Measurements from ENCODE around the gene HDAC8. TPM values are rescaled to one million over a fixed set of nuclear protein-coding genes. Genes with fewer than 3 reads are reported as not detected.
"Not testable (repeated sequence)": the region's sequence is repeated elsewhere in the genome, so short reads cannot be mapped to it uniquely, and the experiment has no call there.

Gene HDAC8
- total and polyA plus RNA-seq, 9 donors = 15.4 to 22.0 (median 17.7) TPM

DNA sequence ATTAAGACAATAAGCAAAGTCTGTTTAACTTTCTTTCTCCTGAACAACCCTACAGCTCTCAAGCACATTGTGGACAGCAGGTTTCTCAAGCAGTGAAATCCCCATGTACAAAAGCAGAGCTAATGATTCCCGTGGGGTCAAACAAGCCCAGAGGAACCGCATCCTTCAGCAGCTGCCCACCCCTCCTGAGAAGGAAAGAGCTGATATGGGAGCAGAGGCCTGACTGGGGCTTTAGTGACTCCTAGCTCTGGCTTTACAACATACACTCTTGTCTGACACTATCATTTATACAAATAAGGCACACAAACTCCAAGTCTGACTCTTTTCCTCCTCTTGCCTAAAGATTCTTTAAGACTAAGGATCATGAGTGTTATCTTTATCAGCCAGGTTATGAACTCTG lies 32.8 kb downstream of the HDAC8 start:
- peak; percentile 45 for DNase-seq
- WGBS (ENCODE audit: insufficient coverage) = 61% methylated on average over 2 of the region's 2 CpGs
- Histone ChIP-seq H3K36me3 (ENCODE audit: control insufficient read depth, insufficient read depth, low read length) (peaks cover 2% of the 10 kb centered on the region), H3K9me3 (replicated peaks; ENCODE audit: control insufficient read depth, low read depth, low read length) (no peaks in the 10 kb centered on the region), H3K27ac (ENCODE audit: low read length) (no peak overlapping the region), H3K4me1 (ENCODE audit: control insufficient read depth, insufficient read depth, low read length) (peaks cover 6% of the 10 kb centered on the region), H3K27me3 (ENCODE audit: control insufficient read depth, insufficient read depth, low read length) (peaks cover 7% of the 10 kb centered on the region), H3K4me3 (ENCODE audit: low read length) (no peak overlapping the region)

DNA sequence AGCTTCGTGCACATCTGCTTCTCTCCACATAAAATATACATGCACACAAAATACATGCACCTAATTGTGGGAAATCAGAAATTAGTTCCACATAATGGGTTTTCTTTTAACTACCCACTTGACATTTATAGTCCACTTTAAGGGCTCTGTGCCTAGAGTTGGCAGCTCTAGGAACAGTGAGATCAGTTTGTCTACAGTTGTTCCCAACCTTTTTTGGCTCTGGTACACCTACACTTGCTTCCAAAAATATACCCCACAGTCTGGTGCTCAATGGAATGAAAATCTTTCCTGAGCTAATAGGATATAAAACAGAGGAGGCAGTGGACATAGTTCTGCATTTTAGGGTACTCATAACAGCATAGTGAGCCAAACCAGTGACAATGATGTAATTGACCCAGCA lies 36.1 kb downstream of the HDAC8 start:
- H3K27me3 ChIP-seq (ENCODE audit: control insufficient read depth, insufficient read depth, low read length) = peaks cover 2% of the 10 kb centered on the region
- no peak overlapping the region for H3K27ac ChIP-seq (ENCODE audit: low read length)
- H3K36me3 ChIP-seq (ENCODE audit: control insufficient read depth, insufficient read depth, low read length) = no peaks in the 10 kb centered on the region
- no peaks in the 10 kb centered on the region for H3K9me3 ChIP-seq (replicated peaks; ENCODE audit: control insufficient read depth, low read depth, low read length)
- DNase-seq = peak; percentile 57
- peaks cover 6% of the 10 kb centered on the region for H3K4me1 ChIP-seq (ENCODE audit: control insufficient read depth, insufficient read depth, low read length)
- H3K4me3 ChIP-seq (ENCODE audit: low read length) = no peak overlapping the region
- no CpG with 5 or more reads among the region's 1 CpG for WGBS (ENCODE audit: insufficient coverage)

GRCh38 chrX:72532366-72532765 lies 40.3 kb downstream of the HDAC8 start:
- DNase-seq = no peak
- Histone ChIP-seq H3K27me3 (ENCODE audit: control insufficient read depth, insufficient read depth, low read length) (peaks cover 5% of the 10 kb centered on the region), H3K27ac (ENCODE audit: low read length) (no peak overlapping the region), H3K4me3 (ENCODE audit: low read length) (no peak overlapping the region), H3K36me3 (ENCODE audit: control insufficient read depth, insufficient read depth, low read length) (no peaks in the 10 kb centered on the region), H3K4me1 (ENCODE audit: control insufficient read depth, insufficient read depth, low read length) (peaks cover 2% of the 10 kb centered on the region), H3K9me3 (replicated peaks; ENCODE audit: control insufficient read depth, low read depth, low read length) (no peaks in the 10 kb centered on the region)
- WGBS (ENCODE audit: insufficient coverage) = no CpG with 5 or more reads among the region's 3 CpGs

- H3K4me1 ChIP-seq (ENCODE audit: control insufficient read depth, insufficient read depth, low read length) = no peaks in the 10 kb centered on the region
- no peak overlapping the region for H3K27ac ChIP-seq (ENCODE audit: low read length)
- 76% methylated on average over 5 of the region's 6 CpGs for WGBS (ENCODE audit: insufficient coverage)
- H3K4me3 ChIP-seq (ENCODE audit: low read length) = no peak overlapping the region
- H3K27me3 ChIP-seq (ENCODE audit: control insufficient read depth, insufficient read depth, low read length) = peaks cover 6% of the 10 kb centered on the region
- peak; percentile 11 for DNase-seq
- no peaks in the 10 kb centered on the region for H3K36me3 ChIP-seq (ENCODE audit: control insufficient read depth, insufficient read depth, low read length)
- no peaks in the 10 kb centered on the region for H3K9me3 ChIP-seq (replicated peaks; ENCODE audit: control insufficient read depth, low read depth, low read length)
These were observed 45.8 kb downstream of the HDAC8 start for GRCh38 chrX:72526534-72527508.

DNA sequence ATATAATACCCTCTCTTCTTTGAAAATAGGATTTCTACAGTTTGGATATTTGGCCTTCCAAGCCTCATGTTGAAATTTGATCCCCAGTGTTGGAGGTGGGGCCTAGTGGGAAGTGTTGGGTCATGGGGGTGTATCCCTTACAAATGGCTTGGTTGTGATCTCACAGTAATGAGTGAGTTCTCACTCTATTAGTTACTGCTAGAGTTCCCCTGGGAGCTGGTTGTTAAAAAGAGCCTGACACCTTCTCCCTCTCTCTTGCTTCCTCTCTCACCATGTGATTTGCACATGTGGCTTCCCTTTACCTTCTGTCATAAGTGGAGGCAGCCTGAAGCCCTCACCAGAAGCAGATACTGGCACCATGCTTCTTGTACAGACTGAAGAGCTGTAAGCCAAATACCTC lies 73.9 kb downstream of the HDAC8 start:
- Histone ChIP-seq H3K36me3 (ENCODE audit: control insufficient read depth, insufficient read depth, low read length) (no peaks in the 10 kb centered on the region), H3K4me3 (ENCODE audit: low read length) (no peak overlapping the region), H3K27me3 (ENCODE audit: control insufficient read depth, insufficient read depth, low read length) (peaks cover under 1% of the 10 kb centered on the region), H3K9me3 (replicated peaks; ENCODE audit: control insufficient read depth, low read depth, low read length) (peaks cover 2% of the 10 kb centered on the region), H3K27ac (ENCODE audit: low read length) (no peak overlapping the region), H3K4me1 (ENCODE audit: control insufficient read depth, insufficient read depth, low read length) (no peaks in the 10 kb centered on the region)
- no peak for DNase-seq

GRCh38 chrX:72495046-72495445 lies 77.6 kb downstream of the HDAC8 start:
- no peak overlapping the region for H3K4me3 ChIP-seq (ENCODE audit: low read length)
- H3K36me3 ChIP-seq (ENCODE audit: control insufficient read depth, insufficient read depth, low read length) = no peaks in the 10 kb centered on the region
- no peaks in the 10 kb centered on the region for H3K4me1 ChIP-seq (ENCODE audit: control insufficient read depth, insufficient read depth, low read length)
- H3K9me3 ChIP-seq (replicated peaks; ENCODE audit: control insufficient read depth, low read depth, low read length) = peaks cover 2% of the 10 kb centered on the region
- peak overlapping the region; percentile 60 for H3K27ac ChIP-seq (ENCODE audit: low read length)
- 27% methylated on average over 6 of the region's 6 CpGs for WGBS (ENCODE audit: insufficient coverage)
- DNase-seq = peak; percentile 88
- peaks cover 3% of the 10 kb centered on the region for H3K27me3 ChIP-seq (ENCODE audit: control insufficient read depth, insufficient read depth, low read length)

- H3K9me3 ChIP-seq (replicated peaks; ENCODE audit: control insufficient read depth, low read depth, low read length) = no peaks in the 10 kb centered on the region
- no peaks in the 10 kb centered on the region for H3K36me3 ChIP-seq (ENCODE audit: control insufficient read depth, insufficient read depth, low read length)
- no CpG with 5 or more reads among the region's 1 CpG for WGBS (ENCODE audit: insufficient coverage)
- no peaks in the 10 kb centered on the region for H3K4me1 ChIP-seq (ENCODE audit: control insufficient read depth, insufficient read depth, low read length)
- H3K4me3 ChIP-seq (ENCODE audit: low read length) = no peak overlapping the region
- DNase-seq = no peak
- H3K27ac ChIP-seq (ENCODE audit: low read length) = no peak overlapping the region
- peaks cover 5% of the 10 kb centered on the region for H3K27me3 ChIP-seq (ENCODE audit: control insufficient read depth, insufficient read depth, low read length)
These were observed 80.1 kb downstream of the HDAC8 start for GRCh38 chrX:72492499-72492898.

- whole genome bisulfite sequencing (ENCODE audit: insufficient coverage) = no CpG with 5 or more reads among the region's 6 CpGs
- not testable (repeated sequence) for H3K4me1 ChIP-seq (ENCODE audit: control insufficient read depth, insufficient read depth, low read length); H3K9me3 ChIP-seq (replicated peaks; ENCODE audit: control insufficient read depth, low read depth, low read length); H3K27ac ChIP-seq (ENCODE audit: low read length); DNase-seq; H3K27me3 ChIP-seq (ENCODE audit: control insufficient read depth, insufficient read depth, low read length); H3K4me3 ChIP-seq (ENCODE audit: low read length); H3K36me3 ChIP-seq (ENCODE audit: control insufficient read depth, insufficient read depth, low read length)
These were observed 82.4 kb downstream of the HDAC8 start for GRCh38 chrX:72490221-72490620.

- no CpG with 5 or more reads among the region's 1 CpG for WGBS (ENCODE audit: insufficient coverage)
- Histone ChIP-seq H3K4me1 (ENCODE audit: control insufficient read depth, insufficient read depth, low read length) (no peaks in the 10 kb centered on the region), H3K36me3 (ENCODE audit: control insufficient read depth, insufficient read depth, low read length) (no peaks in the 10 kb centered on the region), H3K9me3 (replicated peaks; ENCODE audit: control insufficient read depth, low read depth, low read length) (no peaks in the 10 kb centered on the region), H3K4me3 (ENCODE audit: low read length) (no peak overlapping the region), H3K27me3 (ENCODE audit: control insufficient read depth, insufficient read depth, low read length) (peaks cover 10% of the 10 kb centered on the region), H3K27ac (ENCODE audit: low read length) (no peak overlapping the region)
- no peak for DNase-seq
These were observed 85.0 kb downstream of the HDAC8 start for GRCh38 chrX:72487661-72488060.

DNA sequence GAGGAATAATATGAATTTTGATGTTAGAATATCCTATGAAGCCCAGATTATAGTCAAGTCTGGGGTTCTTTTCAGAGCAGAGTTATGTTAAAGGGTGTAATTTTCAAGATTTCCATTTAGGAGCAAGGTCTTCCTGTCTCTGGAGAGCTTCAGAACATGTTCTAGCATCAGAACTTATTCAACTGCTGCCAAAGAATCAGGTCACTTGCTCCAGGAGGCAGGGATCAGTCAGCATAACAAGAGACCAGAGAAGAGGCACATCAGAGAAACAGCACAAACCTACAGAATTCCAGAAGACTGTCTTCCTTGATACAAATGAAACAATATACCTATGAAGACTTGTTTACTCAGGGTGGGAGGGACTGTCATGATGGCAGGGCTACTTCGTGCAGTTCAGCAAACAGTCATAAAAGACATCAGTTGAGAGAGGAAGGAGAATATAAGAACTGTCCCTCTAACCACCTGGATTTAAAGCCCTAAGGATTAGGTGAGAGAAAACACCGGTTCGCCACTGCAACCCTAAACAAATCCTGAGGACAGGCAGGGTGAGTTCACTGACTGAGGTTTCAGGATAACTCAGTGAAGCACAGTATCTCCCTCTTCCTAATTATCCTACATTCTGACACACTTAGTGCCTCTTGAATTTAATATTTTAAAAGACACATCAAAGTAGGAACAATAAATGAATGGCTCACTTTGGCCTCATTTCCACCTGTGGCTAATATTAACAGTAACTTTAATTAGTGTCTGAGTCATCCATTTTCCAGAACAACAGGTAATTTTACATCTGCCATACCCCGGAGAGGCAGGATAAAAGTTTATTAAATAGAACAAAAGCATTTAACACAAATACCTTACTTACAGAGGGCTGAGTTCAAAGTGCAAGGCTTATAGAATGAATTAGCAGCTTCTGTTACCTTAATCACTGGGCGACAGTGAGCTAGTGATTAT lies 93.0 kb downstream of the HDAC8 start:
- H3K4me3 ChIP-seq (ENCODE audit: low read length) = no peak overlapping the region
- H3K27me3 ChIP-seq (ENCODE audit: control insufficient read depth, insufficient read depth, low read length) = peaks cover 7% of the 10 kb centered on the region
- no peaks in the 10 kb centered on the region for H3K36me3 ChIP-seq (ENCODE audit: control insufficient read depth, insufficient read depth, low read length)
- 88% methylated on average over 1 of the region's 5 CpGs for WGBS (ENCODE audit: insufficient coverage)
- no peak overlapping the region for H3K27ac ChIP-seq (ENCODE audit: low read length)
- H3K9me3 ChIP-seq (replicated peaks; ENCODE audit: control insufficient read depth, low read depth, low read length) = no peaks in the 10 kb centered on the region
- H3K4me1 ChIP-seq (ENCODE audit: control insufficient read depth, insufficient read depth, low read length) = peaks cover 10% of the 10 kb centered on the region
- no peak for DNase-seq
